HepG2 (cell line): Measurements from ENCODE around the gene TPRN. TPM values are rescaled to one million over a fixed set of nuclear protein-coding genes. Genes with fewer than 3 reads are reported as not detected.

Experiments used
- AKAP8 ChIP-seq: sonication (generic); formaldehyde crosslinking; IDR thresholded peaks from 2 replicates; pipeline ENCODE4 v1.5.1; 2020; ENCODE audit warnings: mild to moderate bottlenecking, missing genetic modification reagents
- ASH2L ChIP-seq: fragments of 300-600, 200-600 bp; sonication (generic); IDR thresholded peaks from 2 replicates; pipeline ENCODE4 v1.7.0; 2017; ENCODE audit warnings: low read depth, mild to moderate bottlenecking, moderate library complexity, mixed read lengths, low read length; ENCODE audit not compliant: insufficient read length
- ATF7-NPFF ChIP-seq: sonication (generic); formaldehyde crosslinking; IDR thresholded peaks from 2 replicates; pipeline ENCODE4 v1.8.1; 2023; ENCODE audit warnings: mild to moderate bottlenecking, low read depth, missing genetic modification reagents, moderate library complexity
- E2F1 ChIP-seq: sonication (generic); formaldehyde crosslinking; IDR thresholded peaks from 2 replicates; pipeline ENCODE4 v1.5.0; 2020; ENCODE audit warnings: missing genetic modification reagents
- GZF1 ChIP-seq: sonication (generic); formaldehyde crosslinking; IDR thresholded peaks from 2 replicates; pipeline ENCODE4 v1.5.1; 2020; ENCODE audit warnings: mild to moderate bottlenecking, missing genetic modification reagents
- HNF4A ChIP-seq: sonication (generic); formaldehyde crosslinking; IDR thresholded peaks from 2 replicates; pipeline ENCODE4 v1.4.0; 2020; ENCODE audit warnings: missing genetic modification reagents
- KLF6 ChIP-seq: IDR thresholded peaks from 2 replicates; pipeline ENCODE4 v1.8.0; 2016; ENCODE audit warnings: missing biosample characterization, missing genetic modification reagents
- NR2F6 ChIP-seq, 2 experiments: IDR thresholded peaks; 2 replicates each; pipeline ENCODE4 v1.6.1; 2016; ENCODE audit warnings: antibody characterized with exemption in 1 of 2, mild to moderate bottlenecking in 1 of 2
- SETDB1 ChIP-seq: sonication (generic); formaldehyde crosslinking; IDR thresholded peaks from 2 replicates; pipeline ENCODE4 v1.5.1; 2020; ENCODE audit warnings: missing genetic modification reagents, mild to moderate bottlenecking, borderline replicate concordance
- SIX1 ChIP-seq: sonication (generic); formaldehyde crosslinking; IDR thresholded peaks from 2 replicates; pipeline ENCODE4 v1.4.0; 2020; ENCODE audit warnings: missing genetic modification reagents, borderline replicate concordance
- SOX13 ChIP-seq, 3 experiments: fragments of 450-650 bp in 1 of 3; sonication (generic) in 1 of 3; formaldehyde crosslinking in 1 of 3; IDR thresholded peaks in 2 of 3; conservative IDR thresholded peaks in 1 of 3; 2 replicates each; pipeline versions ENCODE4 v1.5.0 to v1.6.1; 2016 to 2020; ENCODE audit warnings: antibody characterized with exemption in 1 of 3, mild to moderate bottlenecking in 1 of 3, missing compliant biosample characterization in 1 of 3, missing genetic modification reagents in 1 of 3, moderate library complexity in 1 of 3
- ZBTB10 ChIP-seq: sonication (generic); formaldehyde crosslinking; IDR thresholded peaks from 2 replicates; pipeline ENCODE4 v1.4.0; 2020; ENCODE audit warnings: missing genetic modification reagents, borderline replicate concordance
- ZBTB4 ChIP-seq: sonication (generic); formaldehyde crosslinking; IDR thresholded peaks from 2 replicates; pipeline ENCODE4 v1.4.0; 2020; ENCODE audit warnings: missing genetic modification reagents, mild to moderate bottlenecking, borderline replicate concordance
- ZNF281 ChIP-seq: sonication (generic); formaldehyde crosslinking; IDR thresholded peaks from 2 replicates; pipeline ENCODE4 v1.4.0; 2020; ENCODE audit warnings: missing genetic modification reagents, borderline replicate concordance
- ZNF746 ChIP-seq: sonication (generic); formaldehyde crosslinking; IDR thresholded peaks from 2 replicates; pipeline ENCODE4 v1.8.0; 2022; ENCODE audit warnings: mild to moderate bottlenecking, missing genetic modification reagents
- ZNF777 ChIP-seq: sonication (generic); formaldehyde crosslinking; IDR thresholded peaks from 2 replicates; pipeline ENCODE4 v1.4.0; 2020; ENCODE audit warnings: missing genetic modification reagents
- ZSCAN22 ChIP-seq: sonication (generic); formaldehyde crosslinking; IDR thresholded peaks from 2 replicates; pipeline ENCODE4 v1.4.0; 2020; ENCODE audit warnings: mild to moderate bottlenecking, missing genetic modification reagents
- polyA plus RNA-seq, 8 experiments: library from polyadenylated mRNA; depleted of rRNA in 3 of 8; stranded (reverse) in 7 of 8; unstranded in 1 of 8; fragments of >200 nt; fragmentation: Illumina TruSeq in 4 of 8; extraction: Trizol in 4 of 8; gene quantifications; 2 replicates each; pipeline versions ENCODE4 v1.2.1 to v1.2.3, GENCODE V29; 2011 to 2016; ENCODE audit warnings: low read depth in 4 of 8, missing spikeins in 1 of 8, mixed read lengths in 1 of 8; ENCODE audit not compliant: insufficient read depth in 1 of 8
- total RNA-seq, 5 experiments: library from RNA; depleted of rRNA; stranded (reverse); fragments of >200 nt; fragmentation: Illumina TruSeq; extraction: Trizol; gene quantifications; 2 replicates each; pipeline ENCODE4 v1.2.3, GENCODE V29; 2016; ENCODE audit warnings: low read depth in 1 of 5

Gene TPRN
- total and polyA plus RNA-seq, 2 of the 13 experiments (the other 11 are each of a cell fraction or from before 2014, with no cell fraction given): 10.1 to 19.2 TPM

- TF ChIP-seq ASH2L: peak; percentile 72
- no peak for TF ChIP-seq NR2F6 (IDR thresholded peaks at IDR 0.05)
- TF ChIP-seq NR2F6 (CRISPR knock-in tag; IDR thresholded peaks at IDR 0.05): peak; percentile 77
- TF ChIP-seq ATF7-NPFF (CRISPR knock-in tag): peak; percentile 32; the same call in 1 of the 2 replicates
- TF ChIP-seq SETDB1: no peak
- TF ChIP-seq ZNF281 (CRISPR knock-in tag): peak; percentile 86
- TF ChIP-seq E2F1: peak; percentile 66; the same call in 1 of the 2 replicates
- peak; percentile 45 for TF ChIP-seq ZNF746 (CRISPR knock-in tag)
- TF ChIP-seq ZSCAN22 (CRISPR knock-in tag): peak; percentile 49; the same call in 1 of the 2 replicates
- no peak for TF ChIP-seq KLF6 (CRISPR knock-in tag)
- no peak for TF ChIP-seq GZF1 (CRISPR knock-in tag)
- no peak for TF ChIP-seq SIX1
- no peak; the same call in 1 of the 2 replicates for TF ChIP-seq SOX13 (IDR thresholded peaks at IDR 0.05)
- peak in 1 of 2 experiments; percentile 56; a peak in 1 of 4 replicates for TF ChIP-seq SOX13 (CRISPR knock-in tag; conservative IDR thresholded peaks at IDR 0.05 in 1 of 2, IDR thresholded peaks at IDR 0.05 in 1 of 2)
- no peak for TF ChIP-seq ZBTB10 (CRISPR knock-in tag)
- peak; percentile 88 for TF ChIP-seq AKAP8 (CRISPR knock-in tag)
- TF ChIP-seq ZBTB4: 0 out of 2 replicates have a peak, but pooled peaks have one; percentile 24
- 0 out of 2 replicates have a peak, but pooled peaks have one; percentile 11 for TF ChIP-seq HNF4A
- peak; percentile 89 for TF ChIP-seq ZNF777
Observed at GRCh38 chr9:137188490-137189296, 11.8 kb downstream of the TPRN start, which contains the start of the genes ANAPC2 and SSNA1 (continued).
